ENCODE data around the gene MSMO1.
"Not testable (repeated sequence)": the region's sequence is repeated elsewhere in the genome, so short reads cannot be mapped to it uniquely, and the experiment has no call there.

DNA sequence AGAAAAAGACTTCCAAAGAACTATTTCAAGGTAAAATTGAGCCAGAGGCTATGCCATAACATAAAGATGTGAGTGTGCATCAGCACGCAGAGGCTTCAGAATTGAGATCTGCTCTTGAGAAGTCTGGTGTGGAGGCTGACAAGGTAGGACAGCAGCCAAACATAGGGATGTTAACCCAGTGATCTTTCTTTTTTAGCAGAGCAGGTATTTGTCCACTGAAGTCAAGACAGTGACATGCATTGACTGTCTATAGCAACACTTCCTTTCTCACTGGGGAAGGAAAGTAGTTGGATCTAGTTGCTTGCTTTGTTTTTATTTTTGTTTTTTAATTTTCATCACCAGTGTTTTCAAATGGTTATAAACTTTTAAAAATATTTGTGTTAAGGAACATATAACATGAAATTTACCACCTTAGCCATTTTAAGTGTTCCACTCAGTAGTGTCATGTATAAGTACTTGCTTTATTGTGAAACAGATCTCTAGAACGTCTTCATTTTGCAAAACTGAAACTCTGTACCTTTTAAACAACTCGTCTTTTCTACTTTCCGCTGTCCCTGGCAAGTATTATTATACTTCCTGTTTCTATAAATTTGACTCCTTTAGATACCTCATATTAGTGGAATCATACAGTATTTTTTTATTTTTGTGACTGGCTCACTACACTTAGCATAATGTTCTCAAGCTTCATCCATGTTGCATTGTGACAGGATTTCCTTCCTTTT is 40.7 kb upstream of the MSMO1 start:
- TF ChIP-seq, protein P1, sequence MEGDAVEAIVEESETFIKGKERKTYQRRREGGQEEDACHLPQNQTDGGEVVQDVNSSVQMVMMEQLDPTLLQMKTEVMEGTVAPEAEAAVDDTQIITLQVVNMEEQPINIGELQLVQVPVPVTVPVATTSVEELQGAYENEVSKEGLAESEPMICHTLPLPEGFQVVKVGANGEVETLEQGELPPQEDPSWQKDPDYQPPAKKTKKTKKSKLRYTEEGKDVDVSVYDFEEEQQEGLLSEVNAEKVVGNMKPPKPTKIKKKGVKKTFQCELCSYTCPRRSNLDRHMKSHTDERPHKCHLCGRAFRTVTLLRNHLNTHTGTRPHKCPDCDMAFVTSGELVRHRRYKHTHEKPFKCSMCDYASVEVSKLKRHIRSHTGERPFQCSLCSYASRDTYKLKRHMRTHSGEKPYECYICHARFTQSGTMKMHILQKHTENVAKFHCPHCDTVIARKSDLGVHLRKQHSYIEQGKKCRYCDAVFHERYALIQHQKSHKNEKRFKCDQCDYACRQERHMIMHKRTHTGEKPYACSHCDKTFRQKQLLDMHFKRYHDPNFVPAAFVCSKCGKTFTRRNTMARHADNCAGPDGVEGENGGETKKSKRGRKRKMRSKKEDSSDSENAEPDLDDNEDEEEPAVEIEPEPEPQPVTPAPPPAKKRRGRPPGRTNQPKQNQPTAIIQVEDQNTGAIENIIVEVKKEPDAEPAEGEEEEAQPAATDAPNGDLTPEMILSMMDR (IDR thresholded peaks at IDR 0.05 in 8 of 11, conservative IDR thresholded peaks at IDR 0.05 in 3 of 11), result not testable (repeated sequence)
- TF ChIP-seq POLR2A, POLR2AphosphoS5 (IDR thresholded peaks at IDR 0.05): not testable (repeated sequence)

Measured in spleen (tissue), 7 donors.